Measurements from ENCODE around the gene TRPV3.
"Not testable (repeated sequence)": the region's sequence is repeated elsewhere in the genome, so short reads cannot be mapped to it uniquely, and the experiment has no call there.

Gene TRPV3

DNA sequence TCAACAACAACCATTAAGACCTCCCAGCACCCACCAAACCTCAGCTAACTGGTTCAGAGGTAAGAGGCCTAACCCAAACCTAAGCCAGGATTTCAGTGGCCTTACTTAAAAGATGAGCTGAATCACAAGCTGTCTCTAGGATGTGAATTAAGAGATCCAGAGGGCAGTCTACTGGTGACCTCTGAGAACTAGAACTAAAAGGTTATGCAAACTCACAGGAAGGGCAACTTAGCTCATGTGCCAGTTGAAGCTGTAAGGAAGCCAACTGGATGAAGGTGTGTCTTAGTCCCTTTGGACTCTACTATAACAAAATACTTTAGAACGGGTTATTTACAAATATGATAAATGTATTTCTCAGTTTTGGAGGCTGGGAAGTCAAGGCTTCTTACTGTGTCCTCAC lies 91.3 kb downstream of the TRPV3 start:
- not testable (repeated sequence) for DNase-seq
